Tibial artery (tissue), 4 donors: ENCODE data around the gene NADSYN1.
"Not testable (repeated sequence)": the region's sequence is repeated elsewhere in the genome, so short reads cannot be mapped to it uniquely, and the experiment has no call there.

Source experiments
- DNase-seq, 2 donors: peaks; one replicate each; pipeline ENCODE4 v3.0.0-alpha.2; 2019
- H3K27ac ChIP-seq, 2 donors: fragments of 200-600 bp; sonication (generic) in 1 of 2; 1 replicate in 1 of 2; 2 replicates in 1 of 2; pipeline ENCODE4 v1.5.1; 2018 to 2019; ENCODE audit warnings: mild to moderate bottlenecking in 1 of 2
- H3K27me3 ChIP-seq, 2 donors: fragments of 200-600 bp; sonication (generic) in 1 of 2; one replicate each; pipeline versions ENCODE4 v1.5.1 to v1.6.0; 2016 to 2019
- H3K36me3 ChIP-seq, 3 donors: fragments of 200-600 bp; sonication (generic) in 2 of 3; one replicate each; pipeline ENCODE4 v1.5.1; 2016 to 2019; ENCODE audit warnings: mild to moderate bottlenecking in 2 of 3
- H3K4me1 ChIP-seq, 4 donors: fragments of 200-600 bp; sonication (generic) in 2 of 4; 1 replicate in 3 of 4; 2 replicates in 1 of 4; pipeline ENCODE4 v1.5.1; 2016 to 2019
- H3K4me3 ChIP-seq, 2 donors: fragments of 200-600 bp; sonication (generic) in 1 of 2; 1 replicate in 1 of 2; 2 replicates in 1 of 2; pipeline ENCODE4 v1.5.1; 2018 to 2019; ENCODE audit warnings: mild to moderate bottlenecking in 2 of 2
- H3K9me3 ChIP-seq, 3 donors: fragments of 200-600 bp; sonication (generic) in 1 of 3; one replicate each; pipeline ENCODE4 v1.5.1; 2016 to 2019
- CTCF ChIP-seq, 2 experiments: fragments of 200-600 bp in 1 of 2; fragments of 450-650 bp in 1 of 2; IDR thresholded peaks; one replicate each; pipeline ENCODE4 v1.5.1; 2017 to 2019; ENCODE audit warnings: antibody characterized with exemption in 2 of 2, mild to moderate bottlenecking in 1 of 2, moderate library complexity in 1 of 2
- intact Hi-C: fragments of 100-400 bp; cut with DNase I; formaldehyde crosslinking; loops from one replicate; pipeline ENCODE4 v1.15.0; 2023; ENCODE audit warnings: low total_unique reads

The NADSYN1 gene

GRCh38 chr11:71538666-71538990 lies 85.6 kb downstream of the NADSYN1 start:
- no peak overlapping the region for H3K4me3 ChIP-seq
- H3K36me3 ChIP-seq: no peaks in the 10 kb centered on the region
- no peak for DNase-seq
- no peak for TF ChIP-seq CTCF (IDR thresholded peaks at IDR 0.05)
- no peaks in the 10 kb centered on the region for H3K4me1 ChIP-seq
- no peak overlapping the region for H3K27ac ChIP-seq
- H3K27me3 ChIP-seq: no peaks in the 10 kb centered on the region
- H3K9me3 ChIP-seq: no peaks in the 10 kb centered on the region
- intact Hi-C loops: no loop called here

GRCh38 chr11:71539017-71539416 lies 86.0 kb downstream of the NADSYN1 start:
- Histone ChIP-seq H3K9me3 (no peaks in the 10 kb centered on the region), H3K4me1 (no peaks in the 10 kb centered on the region), H3K27ac (no peak overlapping the region), H3K4me3 (no peak overlapping the region), H3K27me3 (no peaks in the 10 kb centered on the region), H3K36me3 (no peaks in the 10 kb centered on the region)
- no peak for DNase-seq
- TF ChIP-seq CTCF (IDR thresholded peaks at IDR 0.05): no peak
- intact Hi-C loops: no loop called here

- H3K27ac ChIP-seq, intact Hi-C loops, H3K36me3 ChIP-seq, H3K4me1 ChIP-seq, DNase-seq, H3K27me3 ChIP-seq, H3K9me3 ChIP-seq, H3K4me3 ChIP-seq: not testable (repeated sequence)
Measured at GRCh38 chr11:71539971-71540370, 87.0 kb downstream of the NADSYN1 start.

- DNase-seq, H3K36me3 ChIP-seq, H3K9me3 ChIP-seq, H3K4me1 ChIP-seq, H3K27me3 ChIP-seq, H3K27ac ChIP-seq, H3K4me3 ChIP-seq, intact Hi-C loops: not testable (repeated sequence)
Measured at GRCh38 chr11:71540521-71541304, 87.7 kb downstream of the NADSYN1 start.

- H3K27me3 ChIP-seq: peaks cover 0 to 6% of the 10 kb centered on the region in 2 donors
- no peaks in the 10 kb centered on the region for H3K4me1 ChIP-seq
- peaks cover 0 to 3% (median 0%) of the 10 kb centered on the region in 3 donors for H3K9me3 ChIP-seq
- DNase-seq: no peak
- H3K4me3 ChIP-seq: no peak overlapping the region
- no peak for TF ChIP-seq CTCF (IDR thresholded peaks at IDR 0.05)
- no peaks in the 10 kb centered on the region for H3K36me3 ChIP-seq
- no peak overlapping the region for H3K27ac ChIP-seq
- intact Hi-C loops: no loop called here
Measured at GRCh38 chr11:71542382-71542781, 89.4 kb downstream of the NADSYN1 start.

GRCh38 chr11:71542879-71543777 lies 90.1 kb downstream of the NADSYN1 start:
- no peak for DNase-seq
- H3K4me3 ChIP-seq: no peak overlapping the region
- H3K4me1 ChIP-seq: no peaks in the 10 kb centered on the region
- TF ChIP-seq CTCF (IDR thresholded peaks at IDR 0.05): no peak
- peaks cover 0 to 3% (median 0%) of the 10 kb centered on the region in 3 donors for H3K9me3 ChIP-seq
- H3K27me3 ChIP-seq: peaks cover 0 to 11% of the 10 kb centered on the region in 2 donors
- intact Hi-C loops: no loop called here
- no peaks in the 10 kb centered on the region for H3K36me3 ChIP-seq
- H3K27ac ChIP-seq: no peak overlapping the region
